ENCODE data around the gene TRIM43.

DNA sequence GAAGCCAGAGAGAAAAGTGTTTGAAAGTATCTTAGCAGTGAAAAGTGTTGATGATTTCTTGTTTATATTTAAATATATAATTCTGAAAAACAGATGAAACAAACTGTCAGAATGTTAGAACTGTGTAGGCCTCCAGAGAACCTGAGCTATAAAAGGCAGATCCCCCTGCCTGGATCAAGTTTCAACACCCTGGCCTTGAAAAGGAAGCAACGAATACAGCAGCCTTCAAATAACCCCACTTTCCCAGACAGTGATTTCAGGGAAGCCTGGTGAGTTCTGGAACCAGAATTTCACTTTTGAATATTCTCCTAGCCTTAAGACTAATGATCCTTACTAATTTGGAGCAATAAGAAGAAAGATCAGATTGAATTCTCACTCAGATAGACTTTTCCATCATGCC is 13.3 kb upstream of the TRIM43 start:
- TF ChIP-seq, protein P1, sequence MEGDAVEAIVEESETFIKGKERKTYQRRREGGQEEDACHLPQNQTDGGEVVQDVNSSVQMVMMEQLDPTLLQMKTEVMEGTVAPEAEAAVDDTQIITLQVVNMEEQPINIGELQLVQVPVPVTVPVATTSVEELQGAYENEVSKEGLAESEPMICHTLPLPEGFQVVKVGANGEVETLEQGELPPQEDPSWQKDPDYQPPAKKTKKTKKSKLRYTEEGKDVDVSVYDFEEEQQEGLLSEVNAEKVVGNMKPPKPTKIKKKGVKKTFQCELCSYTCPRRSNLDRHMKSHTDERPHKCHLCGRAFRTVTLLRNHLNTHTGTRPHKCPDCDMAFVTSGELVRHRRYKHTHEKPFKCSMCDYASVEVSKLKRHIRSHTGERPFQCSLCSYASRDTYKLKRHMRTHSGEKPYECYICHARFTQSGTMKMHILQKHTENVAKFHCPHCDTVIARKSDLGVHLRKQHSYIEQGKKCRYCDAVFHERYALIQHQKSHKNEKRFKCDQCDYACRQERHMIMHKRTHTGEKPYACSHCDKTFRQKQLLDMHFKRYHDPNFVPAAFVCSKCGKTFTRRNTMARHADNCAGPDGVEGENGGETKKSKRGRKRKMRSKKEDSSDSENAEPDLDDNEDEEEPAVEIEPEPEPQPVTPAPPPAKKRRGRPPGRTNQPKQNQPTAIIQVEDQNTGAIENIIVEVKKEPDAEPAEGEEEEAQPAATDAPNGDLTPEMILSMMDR (IDR thresholded peaks at IDR 0.05): no peak
- TF ChIP-seq POLR2A (IDR thresholded peaks at IDR 0.05): no peak
